Activated naive CD8-positive, alpha-beta T cell treated with anti-CD3 and anti-CD28 coated beads, Interleukin-2, amount 50 U/mL, for 16 hours (primary cell): Measurements from ENCODE around the gene ST3GAL3.
A peak's percentile ranks its signal among the peaks of the same experiment; 100 is the strongest.

ENCODE experiments used
- DNase-seq: peaks from one replicate; pipeline ENCODE4 v3.0.0-alpha.2; 2020; ENCODE audit warnings: low read depth, low spot score

The ST3GAL3 gene, protein sequence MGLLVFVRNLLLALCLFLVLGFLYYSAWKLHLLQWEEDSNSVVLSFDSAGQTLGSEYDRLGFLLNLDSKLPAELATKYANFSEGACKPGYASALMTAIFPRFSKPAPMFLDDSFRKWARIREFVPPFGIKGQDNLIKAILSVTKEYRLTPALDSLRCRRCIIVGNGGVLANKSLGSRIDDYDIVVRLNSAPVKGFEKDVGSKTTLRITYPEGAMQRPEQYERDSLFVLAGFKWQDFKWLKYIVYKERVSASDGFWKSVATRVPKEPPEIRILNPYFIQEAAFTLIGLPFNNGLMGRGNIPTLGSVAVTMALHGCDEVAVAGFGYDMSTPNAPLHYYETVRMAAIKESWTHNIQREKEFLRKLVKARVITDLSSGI

DNA sequence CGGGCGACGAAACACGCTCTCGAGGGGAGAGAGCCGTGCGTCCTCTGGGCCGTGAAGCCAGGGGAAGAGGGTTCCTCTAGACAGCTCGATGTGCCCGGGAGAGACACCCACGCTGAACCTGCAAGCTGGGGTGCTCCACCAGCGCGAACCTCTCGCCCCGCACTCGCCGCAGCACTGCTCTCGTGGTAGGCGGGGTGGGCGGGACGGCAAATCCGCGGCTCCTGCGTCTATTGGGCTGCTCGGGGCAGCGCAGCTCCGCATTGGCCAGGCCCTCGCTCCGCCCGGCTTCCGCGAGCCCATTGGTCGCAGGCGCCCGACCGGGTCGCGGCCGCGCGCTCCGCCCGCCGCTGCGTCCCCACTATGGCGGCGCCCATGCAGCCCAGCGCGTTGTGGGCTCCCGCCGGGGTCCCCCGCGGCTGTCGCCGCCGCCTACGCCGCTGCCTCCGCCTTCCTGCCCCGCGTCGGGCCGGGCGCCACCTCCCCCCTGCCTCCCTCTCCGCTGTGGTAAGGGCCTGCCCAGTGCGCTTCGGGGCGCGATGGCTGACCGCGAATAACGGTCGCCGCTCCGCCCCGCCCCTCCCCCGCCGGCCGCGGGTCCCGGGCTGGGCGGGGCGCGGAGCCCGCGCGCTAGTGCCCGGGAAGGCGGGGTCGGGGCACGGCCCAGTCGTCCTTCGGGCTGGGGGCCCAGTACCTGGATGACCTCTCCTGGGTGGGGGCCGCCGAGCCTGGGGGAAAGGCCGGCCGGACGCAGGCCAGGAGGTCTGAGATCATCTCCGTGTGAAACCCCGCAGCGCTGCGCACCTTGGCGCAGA lies at the start of gene ST3GAL3:
TSS of gene ST3GAL3 (plus strand) at position 347 of the 812 bp plus-strand sequence. CDS start 28,727 bp downstream, outside the sequence.
- DNase-seq, result peak; percentile 86

GRCh38 chr1:43659212-43660166 lies 47.8 kb upstream of the ST3GAL3 start:
- DNase-seq, result no peak

DNA sequence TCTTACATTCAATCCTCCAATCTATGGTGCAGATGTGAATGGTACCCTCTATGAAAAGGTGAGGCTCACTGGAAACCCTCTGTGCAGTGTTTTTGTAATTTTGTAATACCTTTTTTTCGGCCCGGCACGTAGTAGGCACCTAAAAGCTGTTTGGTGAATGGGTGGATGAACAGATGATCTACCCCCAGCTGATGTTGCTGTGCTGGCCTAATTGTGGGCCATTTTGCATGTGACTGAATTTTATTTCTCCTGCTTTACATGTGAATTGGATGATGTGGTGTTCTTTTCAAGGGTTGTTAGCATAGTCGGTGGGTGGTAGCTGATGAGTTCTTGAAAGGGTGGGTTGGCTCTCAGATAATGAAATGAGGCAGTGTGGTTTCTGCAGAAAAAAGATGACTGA lies 47.0 kb upstream of the ST3GAL3 start:
- DNase-seq, result no peak

- no peak for DNase-seq
Observed at GRCh38 chr1:43664369-43664768, 43.0 kb upstream of the ST3GAL3 start.

- no peak for DNase-seq
Observed at GRCh38 chr1:43666608-43667007, 40.7 kb upstream of the ST3GAL3 start.

GRCh38 chr1:43668956-43669355 lies 38.4 kb upstream of the ST3GAL3 start:
- no peak for DNase-seq

DNA sequence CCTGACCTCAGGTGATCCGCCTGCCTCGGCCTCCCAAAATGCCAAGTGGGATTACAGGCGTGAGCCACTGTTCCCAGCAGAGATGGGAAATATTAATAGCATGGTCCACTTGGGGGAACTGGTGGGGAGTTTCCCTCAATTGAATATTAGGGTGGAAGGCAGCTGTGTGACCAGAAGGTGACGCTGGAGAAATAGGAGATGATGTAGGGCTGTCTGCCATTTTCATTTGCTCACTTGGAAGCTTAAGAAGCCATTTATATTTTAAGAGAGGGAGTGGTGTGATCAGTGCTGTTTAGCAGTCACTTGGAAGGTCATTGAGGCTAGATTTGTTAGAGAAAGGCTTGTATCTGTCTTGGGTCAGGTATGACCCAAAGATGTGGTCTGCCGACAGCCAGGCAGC lies 37.5 kb upstream of the ST3GAL3 start:
- no peak for DNase-seq

DNA sequence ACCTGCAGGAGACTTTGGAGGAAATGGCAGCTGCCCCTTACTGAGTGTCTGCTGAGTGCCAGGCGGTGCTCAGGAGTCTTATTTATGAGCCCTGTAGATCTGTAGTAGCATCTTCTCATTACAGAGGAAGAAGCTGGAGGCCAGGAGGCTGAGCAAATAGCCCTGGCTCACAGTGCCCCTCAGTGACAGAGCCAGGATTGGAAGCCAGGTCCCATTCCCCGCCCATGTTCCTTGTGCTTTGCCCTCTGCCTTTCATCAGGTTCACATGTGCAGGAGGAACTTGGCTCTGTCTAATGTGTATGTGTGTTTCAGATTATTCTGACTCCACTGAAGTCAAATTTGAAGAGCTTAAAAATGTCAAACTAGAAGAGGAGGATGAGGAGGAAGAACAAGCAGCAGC lies 36.1 kb upstream of the ST3GAL3 start:
- DNase-seq, result no peak

- DNase-seq, result no peak
Observed at GRCh38 chr1:43671626-43672330, 35.6 kb upstream of the ST3GAL3 start.

GRCh38 chr1:43673261-43673660 lies 34.1 kb upstream of the ST3GAL3 start:
- no peak for DNase-seq

GRCh38 chr1:43678940-43679339 lies 28.4 kb upstream of the ST3GAL3 start:
- DNase-seq, result no peak

GRCh38 chr1:43683560-43683959 lies 23.8 kb upstream of the ST3GAL3 start:
- DNase-seq, result no peak

DNA sequence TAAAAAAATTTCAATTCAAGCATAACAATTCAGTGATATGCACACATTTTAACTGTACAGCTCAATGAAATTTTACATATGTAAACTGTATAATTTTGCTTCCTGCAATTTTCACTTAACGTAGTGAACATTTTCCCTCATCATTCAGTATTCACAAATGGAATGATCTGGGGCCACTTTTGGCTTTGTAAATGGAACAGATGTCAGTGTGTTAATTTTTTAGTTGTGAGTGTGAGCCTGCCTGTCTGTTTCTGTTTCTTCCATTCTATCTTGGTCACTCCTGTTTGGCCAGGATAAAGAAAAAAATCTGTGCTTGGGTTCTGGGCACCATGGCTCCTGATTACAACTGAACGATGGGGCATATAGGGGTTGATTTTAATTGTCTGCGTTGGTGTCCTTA lies 20.5 kb upstream of the ST3GAL3 start:
- no peak for DNase-seq

GRCh38 chr1:43687301-43688108 lies 19.8 kb upstream of the ST3GAL3 start:
- no peak for DNase-seq

- DNase-seq, result no peak
Observed at GRCh38 chr1:43688109-43688387, 19.3 kb upstream of the ST3GAL3 start.

DNA sequence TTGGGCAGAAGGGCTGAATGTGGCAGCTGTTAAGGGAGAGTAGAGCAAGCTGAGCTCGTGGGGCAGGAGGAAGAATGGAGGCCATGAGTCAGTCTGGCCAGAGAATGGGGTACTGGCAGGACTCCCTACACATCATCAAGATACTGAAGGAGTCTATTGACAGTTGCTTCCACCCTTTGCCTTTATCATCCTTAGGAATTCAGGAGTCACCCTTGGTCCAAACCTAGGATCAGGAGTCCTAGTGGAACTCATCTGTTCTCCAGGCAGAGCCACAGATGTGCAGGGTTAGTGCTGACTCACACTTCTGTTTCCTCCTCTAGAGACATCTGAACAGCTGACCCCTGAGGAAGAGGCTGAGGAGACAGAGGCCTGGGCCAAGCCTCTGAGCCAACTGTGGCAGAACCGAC lies 18.7 kb upstream of the ST3GAL3 start:
- no peak for DNase-seq

DNA sequence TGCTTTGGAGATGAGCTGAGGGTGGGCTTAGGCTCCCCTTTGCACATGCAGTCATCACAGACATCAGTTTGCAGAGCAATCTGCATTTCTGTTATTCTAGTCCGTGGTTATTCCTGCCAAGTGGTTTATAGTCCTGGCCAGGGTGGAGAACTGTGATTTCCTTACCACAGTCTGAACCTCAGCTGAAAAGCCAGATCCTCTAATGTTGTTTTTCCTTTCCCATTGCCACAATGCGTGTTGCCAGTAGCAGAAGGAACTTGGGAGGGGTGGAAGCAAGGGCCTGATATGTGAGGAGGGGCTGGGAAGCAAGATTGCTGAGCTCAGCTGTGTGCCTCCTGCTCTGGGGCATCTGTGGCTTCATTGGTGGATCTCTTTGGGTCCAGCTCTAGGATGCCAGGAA lies 18.0 kb upstream of the ST3GAL3 start:
- DNase-seq, result no peak

GRCh38 chr1:43691871-43692815 lies 15.2 kb upstream of the ST3GAL3 start:
- no peak for DNase-seq

DNA sequence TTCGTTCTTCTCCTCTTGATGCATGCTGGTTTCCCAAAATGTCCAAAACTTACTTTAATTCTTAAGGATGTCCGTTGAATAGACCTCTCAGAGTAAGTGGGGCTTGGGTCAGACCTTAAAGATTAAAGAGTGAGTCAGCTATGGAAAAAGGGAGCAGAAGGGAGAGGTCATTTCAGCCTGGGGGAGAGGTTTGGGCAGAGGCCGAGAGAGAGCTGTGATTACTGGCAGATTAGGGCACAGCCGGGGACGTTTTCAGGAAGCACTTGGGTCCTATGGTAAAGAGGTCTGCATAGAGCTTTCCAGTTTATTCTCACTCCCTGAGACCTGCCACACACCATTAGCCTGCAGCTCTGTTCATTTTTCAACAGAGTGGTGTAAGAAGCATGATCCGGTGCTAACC lies 14.0 kb upstream of the ST3GAL3 start:
- no peak for DNase-seq
